Activated naive CD8-positive, alpha-beta T cell treated with anti-CD3 and anti-CD28 coated beads, Interleukin-2, amount 50 U/mL, for 24 hours (primary cell): Measurements from ENCODE around the gene UBALD2.

Experiments used
- ATAC-seq: fragments of 150-1000 bp; cut with Tn5 transposase; one replicate; pipeline ENCODE4 v1.10.0; 2021
- DNase-seq: peaks from one replicate; pipeline ENCODE4 v3.0.0; 2021
- H3K27ac Mint-ChIP-seq: one replicate; pipeline ENCODE4 v1.8.0; 2021; ENCODE audit warnings: mild to moderate bottlenecking, mixed read lengths
- H3K27me3 Mint-ChIP-seq: one replicate; pipeline ENCODE4 v1.8.0; 2021; ENCODE audit warnings: mixed read lengths
- H3K36me3 Mint-ChIP-seq: one replicate; pipeline ENCODE4 v1.8.0; 2021; ENCODE audit warnings: low read depth, mixed read lengths
- H3K4me1 Mint-ChIP-seq: one replicate; pipeline ENCODE4 v1.8.0; 2021; ENCODE audit warnings: mixed read lengths
- H3K4me3 Mint-ChIP-seq: one replicate; pipeline ENCODE4 v1.8.0; 2021; ENCODE audit warnings: mild to moderate bottlenecking, moderate library complexity, mixed read lengths
- H3K9me3 Mint-ChIP-seq: one replicate; pipeline ENCODE4 v1.8.0; 2021; ENCODE audit warnings: mixed read lengths

UBALD2 gene

GRCh38 chr17:76276069-76276431, 10.9 kb downstream of the UBALD2 start:
- Mint-ChIP-seq H3K27ac (peak overlapping the region; percentile 36), H3K4me3 (no peak overlapping the region), H3K4me1 (peaks cover 61% of the 10 kb centered on the region), H3K9me3 (no peaks in the 10 kb centered on the region), H3K36me3 (peaks cover 8% of the 10 kb centered on the region), H3K27me3 (no peaks in the 10 kb centered on the region)
- DNase-seq (peak; percentile 36), ATAC-seq (no peak)

- ATAC-seq: no peak
- no peaks in the 10 kb centered on the region for H3K9me3 Mint-ChIP-seq
These were observed 11.5 kb downstream of the UBALD2 start for GRCh38 chr17:76276461-76277299.

GRCh38 chr17:76277300-76278267, 12.4 kb downstream of the UBALD2 start:
- H3K27ac Mint-ChIP-seq: no peak overlapping the region
- H3K4me1 Mint-ChIP-seq: peaks cover 51% of the 10 kb centered on the region
- DNase-seq: peak; percentile 15
- H3K9me3 Mint-ChIP-seq: no peaks in the 10 kb centered on the region
- no peaks in the 10 kb centered on the region for H3K27me3 Mint-ChIP-seq
- no peaks in the 10 kb centered on the region for H3K36me3 Mint-ChIP-seq
- no peak overlapping the region for H3K4me3 Mint-ChIP-seq
- no peak for ATAC-seq

More at GRCh38 chr17:76276461-76277299, 11.5 kb downstream of the UBALD2 start:
- no peak for DNase-seq
- Mint-ChIP-seq H3K36me3 (peaks cover 1% of the 10 kb centered on the region), H3K4me1 (peaks cover 54% of the 10 kb centered on the region), H3K4me3 (no peak overlapping the region), H3K27me3 (no peaks in the 10 kb centered on the region), H3K27ac (peak overlapping the region; percentile 36)

GRCh38 chr17:76278268-76278908, 13.2 kb downstream of the UBALD2 start:
- Mint-ChIP-seq H3K27me3 (no peaks in the 10 kb centered on the region), H3K9me3 (no peaks in the 10 kb centered on the region), H3K36me3 (no peaks in the 10 kb centered on the region), H3K4me1 (peaks cover 43% of the 10 kb centered on the region), H3K4me3 (no peak overlapping the region), H3K27ac (no peak overlapping the region)
- ATAC-seq: no peak
- DNase-seq: no peak

- no peaks in the 10 kb centered on the region for H3K9me3 Mint-ChIP-seq
- no peak overlapping the region for H3K27ac Mint-ChIP-seq
- no peaks in the 10 kb centered on the region for H3K36me3 Mint-ChIP-seq
- peak; percentile 79 for ATAC-seq
- DNase-seq: peak; percentile 90
- H3K4me1 Mint-ChIP-seq: peaks cover 35% of the 10 kb centered on the region
- H3K27me3 Mint-ChIP-seq: no peaks in the 10 kb centered on the region
- H3K4me3 Mint-ChIP-seq: no peak overlapping the region
These were observed 14.0 kb downstream of the UBALD2 start for GRCh38 chr17:76278952-76279741.

- no peak for DNase-seq
- no peaks in the 10 kb centered on the region for H3K36me3 Mint-ChIP-seq
- ATAC-seq: no peak
- H3K27ac Mint-ChIP-seq: no peak overlapping the region
- no peaks in the 10 kb centered on the region for H3K9me3 Mint-ChIP-seq
- no peak overlapping the region for H3K4me3 Mint-ChIP-seq
- H3K4me1 Mint-ChIP-seq: peaks cover 28% of the 10 kb centered on the region
- H3K27me3 Mint-ChIP-seq: no peaks in the 10 kb centered on the region
These were observed 14.7 kb downstream of the UBALD2 start for GRCh38 chr17:76279742-76280287.

GRCh38 chr17:76280650-76281049, 15.5 kb downstream of the UBALD2 start:
- H3K36me3 Mint-ChIP-seq: no peaks in the 10 kb centered on the region
- no peak overlapping the region for H3K27ac Mint-ChIP-seq
- H3K9me3 Mint-ChIP-seq: no peaks in the 10 kb centered on the region
- H3K4me1 Mint-ChIP-seq: peaks cover 21% of the 10 kb centered on the region
- no peaks in the 10 kb centered on the region for H3K27me3 Mint-ChIP-seq
- DNase-seq (no peak), ATAC-seq (no peak)
- no peak overlapping the region for H3K4me3 Mint-ChIP-seq

- Mint-ChIP-seq H3K27me3 (no peaks in the 10 kb centered on the region), H3K4me1 (peaks cover 10% of the 10 kb centered on the region), H3K27ac (no peak overlapping the region), H3K9me3 (no peaks in the 10 kb centered on the region), H3K36me3 (no peaks in the 10 kb centered on the region), H3K4me3 (no peak overlapping the region)
- ATAC-seq (no peak), DNase-seq (no peak)
These were observed 16.6 kb downstream of the UBALD2 start for GRCh38 chr17:76281573-76282371.

GRCh38 chr17:76292567-76292966, 27.4 kb downstream of the UBALD2 start:
- no peaks in the 10 kb centered on the region for H3K36me3 Mint-ChIP-seq
- no peak for ATAC-seq

GRCh38 chr17:76293106-76293505, 28.0 kb downstream of the UBALD2 start:
- ATAC-seq (no peak), DNase-seq (no peak)
- Mint-ChIP-seq H3K4me3 (no peak overlapping the region), H3K4me1 (no peaks in the 10 kb centered on the region), H3K27ac (no peak overlapping the region), H3K27me3 (no peaks in the 10 kb centered on the region), H3K36me3 (no peaks in the 10 kb centered on the region), H3K9me3 (no peaks in the 10 kb centered on the region)

More at GRCh38 chr17:76292567-76292966, 27.4 kb downstream of the UBALD2 start:
- Mint-ChIP-seq H3K9me3 (no peaks in the 10 kb centered on the region), H3K4me1 (no peaks in the 10 kb centered on the region), H3K4me3 (no peak overlapping the region), H3K27me3 (no peaks in the 10 kb centered on the region), H3K27ac (no peak overlapping the region)
- DNase-seq: no peak

- no peak overlapping the region for H3K27ac Mint-ChIP-seq
- H3K4me1 Mint-ChIP-seq: peaks cover 4% of the 10 kb centered on the region
- H3K36me3 Mint-ChIP-seq: no peaks in the 10 kb centered on the region
- H3K9me3 Mint-ChIP-seq: no peaks in the 10 kb centered on the region
- ATAC-seq: no peak
- H3K27me3 Mint-ChIP-seq: no peaks in the 10 kb centered on the region
- DNase-seq: no peak
- no peak overlapping the region for H3K4me3 Mint-ChIP-seq
These were observed 31.0 kb downstream of the UBALD2 start for GRCh38 chr17:76296186-76296585.

- Mint-ChIP-seq H3K27me3 (no peaks in the 10 kb centered on the region), H3K4me1 (peaks cover 4% of the 10 kb centered on the region), H3K36me3 (no peaks in the 10 kb centered on the region), H3K4me3 (no peak overlapping the region), H3K9me3 (no peaks in the 10 kb centered on the region), H3K27ac (no peak overlapping the region)
- no peak for DNase-seq
- ATAC-seq: no peak
These were observed 31.7 kb downstream of the UBALD2 start for GRCh38 chr17:76296889-76297288.

- Mint-ChIP-seq H3K36me3 (no peaks in the 10 kb centered on the region), H3K27ac (no peak overlapping the region), H3K4me1 (peaks cover 4% of the 10 kb centered on the region), H3K4me3 (no peak overlapping the region), H3K9me3 (no peaks in the 10 kb centered on the region), H3K27me3 (no peaks in the 10 kb centered on the region)
- no peak for ATAC-seq
- no peak for DNase-seq
These were observed 32.3 kb downstream of the UBALD2 start for GRCh38 chr17:76297436-76297835.
